ENCODE data around the gene CAMSAP1.

DNA sequence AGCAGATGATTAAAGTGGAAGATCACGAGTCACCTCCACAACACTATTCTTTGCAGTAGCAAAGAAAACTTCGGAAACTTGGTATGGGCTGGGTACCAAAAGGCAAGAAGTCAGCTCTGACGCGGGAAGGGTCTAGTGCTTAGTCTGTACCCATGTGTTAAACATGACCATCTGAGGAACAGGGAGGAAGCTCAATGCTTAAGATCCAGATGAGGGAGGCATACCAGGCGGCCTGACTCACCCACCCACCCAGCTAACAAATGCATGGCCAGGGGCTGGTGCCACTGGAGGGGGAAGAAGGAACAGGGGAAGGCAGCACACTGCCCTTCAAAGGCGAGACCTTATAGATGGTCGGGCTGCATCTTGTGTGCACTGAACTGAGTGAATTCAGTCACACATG is 41.8 kb downstream of the CAMSAP1 start:
- TF ChIP-seq TAF1 (IDR thresholded peaks at IDR 0.05; ENCODE audit: borderline replicate concordance, low read depth, low read length) (no peak), POLR2AphosphoS2 (IDR thresholded peaks at IDR 0.05; ENCODE audit: low read depth, low read length) (no peak), SIN3A (IDR thresholded peaks at IDR 0.05; ENCODE audit: low read depth, low read length) (no peak)
- TF ChIP-seq, protein P1, sequence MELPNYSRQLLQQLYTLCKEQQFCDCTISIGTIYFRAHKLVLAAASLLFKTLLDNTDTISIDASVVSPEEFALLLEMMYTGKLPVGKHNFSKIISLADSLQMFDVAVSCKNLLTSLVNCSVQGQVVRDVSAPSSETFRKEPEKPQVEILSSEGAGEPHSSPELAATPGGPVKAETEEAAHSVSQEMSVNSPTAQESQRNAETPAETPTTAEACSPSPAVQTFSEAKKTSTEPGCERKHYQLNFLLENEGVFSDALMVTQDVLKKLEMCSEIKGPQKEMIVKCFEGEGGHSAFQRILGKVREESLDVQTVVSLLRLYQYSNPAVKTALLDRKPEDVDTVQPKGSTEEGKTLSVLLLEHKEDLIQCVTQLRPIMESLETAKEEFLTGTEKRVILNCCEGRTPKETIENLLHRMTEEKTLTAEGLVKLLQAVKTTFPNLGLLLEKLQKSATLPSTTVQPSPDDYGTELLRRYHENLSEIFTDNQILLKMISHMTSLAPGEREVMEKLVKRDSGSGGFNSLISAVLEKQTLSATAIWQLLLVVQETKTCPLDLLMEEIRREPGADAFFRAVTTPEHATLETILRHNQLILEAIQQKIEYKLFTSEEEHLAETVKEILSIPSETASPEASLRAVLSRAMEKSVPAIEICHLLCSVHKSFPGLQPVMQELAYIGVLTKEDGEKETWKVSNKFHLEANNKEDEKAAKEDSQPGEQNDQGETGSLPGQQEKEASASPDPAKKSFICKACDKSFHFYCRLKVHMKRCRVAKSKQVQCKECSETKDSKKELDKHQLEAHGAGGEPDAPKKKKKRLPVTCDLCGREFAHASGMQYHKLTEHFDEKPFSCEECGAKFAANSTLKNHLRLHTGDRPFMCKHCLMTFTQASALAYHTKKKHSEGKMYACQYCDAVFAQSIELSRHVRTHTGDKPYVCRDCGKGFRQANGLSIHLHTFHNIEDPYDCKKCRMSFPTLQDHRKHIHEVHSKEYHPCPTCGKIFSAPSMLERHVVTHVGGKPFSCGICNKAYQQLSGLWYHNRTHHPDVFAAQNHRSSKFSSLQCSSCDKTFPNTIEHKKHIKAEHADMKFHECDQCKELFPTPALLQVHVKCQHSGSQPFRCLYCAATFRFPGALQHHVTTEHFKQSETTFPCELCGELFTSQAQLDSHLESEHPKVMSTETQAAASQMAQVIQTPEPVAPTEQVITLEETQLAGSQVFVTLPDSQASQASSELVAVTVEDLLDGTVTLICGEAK (IDR thresholded peaks at IDR 0.05; ENCODE audit: borderline replicate concordance): no peak
